SU-DHL-6 (cell line): ENCODE data around the gene ATP6AP2.

Experiments
- EZH2phosphoT487 ChIP-seq: fragments of 200-600 bp; sonication (generic), shearing (Covaris generic); conservative IDR thresholded peaks from 2 replicates; pipeline ENCODE4 v1.6.1; 2018; ENCODE audit warnings: mild to moderate bottlenecking, antibody characterized with exemption, low read length, moderate library complexity, mixed read lengths
- TF ChIP-seq, protein P1 (sequence below): fragments of 200-600 bp; sonication (generic); IDR thresholded peaks from one replicate; pipeline ENCODE4 v1.5.1; 2017; ENCODE audit warnings: antibody characterized with exemption, mild to moderate bottlenecking, low read length, moderate library complexity; ENCODE audit not compliant: insufficient read depth, poor library complexity, severe bottlenecking

GRCh38 chrX:40603446-40603845, 22.7 kb downstream of the ATP6AP2 start:
- TF ChIP-seq, protein P1, sequence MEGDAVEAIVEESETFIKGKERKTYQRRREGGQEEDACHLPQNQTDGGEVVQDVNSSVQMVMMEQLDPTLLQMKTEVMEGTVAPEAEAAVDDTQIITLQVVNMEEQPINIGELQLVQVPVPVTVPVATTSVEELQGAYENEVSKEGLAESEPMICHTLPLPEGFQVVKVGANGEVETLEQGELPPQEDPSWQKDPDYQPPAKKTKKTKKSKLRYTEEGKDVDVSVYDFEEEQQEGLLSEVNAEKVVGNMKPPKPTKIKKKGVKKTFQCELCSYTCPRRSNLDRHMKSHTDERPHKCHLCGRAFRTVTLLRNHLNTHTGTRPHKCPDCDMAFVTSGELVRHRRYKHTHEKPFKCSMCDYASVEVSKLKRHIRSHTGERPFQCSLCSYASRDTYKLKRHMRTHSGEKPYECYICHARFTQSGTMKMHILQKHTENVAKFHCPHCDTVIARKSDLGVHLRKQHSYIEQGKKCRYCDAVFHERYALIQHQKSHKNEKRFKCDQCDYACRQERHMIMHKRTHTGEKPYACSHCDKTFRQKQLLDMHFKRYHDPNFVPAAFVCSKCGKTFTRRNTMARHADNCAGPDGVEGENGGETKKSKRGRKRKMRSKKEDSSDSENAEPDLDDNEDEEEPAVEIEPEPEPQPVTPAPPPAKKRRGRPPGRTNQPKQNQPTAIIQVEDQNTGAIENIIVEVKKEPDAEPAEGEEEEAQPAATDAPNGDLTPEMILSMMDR: no peak
- no peak for TF ChIP-seq EZH2phosphoT487
